ENCODE data around the gene TRAPPC2.

The TRAPPC2 gene

GRCh38 chrX:13716905-13717304 is 17.5 kb downstream of the TRAPPC2 start:
- Histone ChIP-seq H3K36me3 (ENCODE audit: insufficient read depth) (no peaks in the 10 kb centered on the region), H4K20me1 (ENCODE audit: insufficient read depth) (no peaks in the 10 kb centered on the region), H3K27ac (no peak overlapping the region), H3K4me1 (ENCODE audit: low read depth, poor library complexity, severe bottlenecking) (peaks cover 13% of the 10 kb centered on the region), H2AFZ (ENCODE audit: low read depth) (no peak overlapping the region), H3K27me3 (ENCODE audit: insufficient read depth, low read depth) (no peaks in the 10 kb centered on the region), H3K4me2 (no peak overlapping the region), H3K4me3 (IDR thresholded peaks at IDR 0.05; ENCODE audit: insufficient read depth, low read depth, low read length) (no peak overlapping the region), H3K79me2 (ENCODE audit: insufficient read depth, low read depth) (0 out of 2 replicates have a peak, but pooled peaks cover 7% of the 10 kb centered on the region), H3K9ac (no peak overlapping the region)
- TF ChIP-seq, protein P1, sequence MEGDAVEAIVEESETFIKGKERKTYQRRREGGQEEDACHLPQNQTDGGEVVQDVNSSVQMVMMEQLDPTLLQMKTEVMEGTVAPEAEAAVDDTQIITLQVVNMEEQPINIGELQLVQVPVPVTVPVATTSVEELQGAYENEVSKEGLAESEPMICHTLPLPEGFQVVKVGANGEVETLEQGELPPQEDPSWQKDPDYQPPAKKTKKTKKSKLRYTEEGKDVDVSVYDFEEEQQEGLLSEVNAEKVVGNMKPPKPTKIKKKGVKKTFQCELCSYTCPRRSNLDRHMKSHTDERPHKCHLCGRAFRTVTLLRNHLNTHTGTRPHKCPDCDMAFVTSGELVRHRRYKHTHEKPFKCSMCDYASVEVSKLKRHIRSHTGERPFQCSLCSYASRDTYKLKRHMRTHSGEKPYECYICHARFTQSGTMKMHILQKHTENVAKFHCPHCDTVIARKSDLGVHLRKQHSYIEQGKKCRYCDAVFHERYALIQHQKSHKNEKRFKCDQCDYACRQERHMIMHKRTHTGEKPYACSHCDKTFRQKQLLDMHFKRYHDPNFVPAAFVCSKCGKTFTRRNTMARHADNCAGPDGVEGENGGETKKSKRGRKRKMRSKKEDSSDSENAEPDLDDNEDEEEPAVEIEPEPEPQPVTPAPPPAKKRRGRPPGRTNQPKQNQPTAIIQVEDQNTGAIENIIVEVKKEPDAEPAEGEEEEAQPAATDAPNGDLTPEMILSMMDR (conservative IDR thresholded peaks at IDR 0.05; ENCODE audit: low read depth, low read length), result no peak

DNA sequence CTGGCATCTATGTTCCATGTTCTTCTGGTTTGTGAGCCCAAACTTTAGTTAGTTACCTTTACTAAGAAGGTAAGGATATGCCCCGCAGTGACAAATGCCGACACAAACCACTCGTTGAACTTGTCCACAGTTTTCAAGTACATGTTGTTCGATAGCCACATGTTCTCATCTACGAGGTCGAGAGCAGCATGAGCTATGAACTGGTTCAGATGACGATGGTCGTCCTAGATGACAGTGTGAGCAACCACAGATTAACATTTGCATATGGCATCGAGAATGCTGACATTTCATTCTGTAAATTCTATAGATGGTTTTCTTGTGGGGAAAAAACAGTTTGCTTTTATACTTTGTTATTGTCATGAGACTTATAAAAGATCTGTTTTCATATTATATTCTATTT is 18.0 kb downstream of the TRAPPC2 start:
- no peaks in the 10 kb centered on the region for H3K36me3 ChIP-seq (ENCODE audit: insufficient read depth)
- H3K4me2 ChIP-seq, result no peak overlapping the region
- TF ChIP-seq, protein P1 (conservative IDR thresholded peaks at IDR 0.05; ENCODE audit: low read depth, low read length), result no peak

DNA sequence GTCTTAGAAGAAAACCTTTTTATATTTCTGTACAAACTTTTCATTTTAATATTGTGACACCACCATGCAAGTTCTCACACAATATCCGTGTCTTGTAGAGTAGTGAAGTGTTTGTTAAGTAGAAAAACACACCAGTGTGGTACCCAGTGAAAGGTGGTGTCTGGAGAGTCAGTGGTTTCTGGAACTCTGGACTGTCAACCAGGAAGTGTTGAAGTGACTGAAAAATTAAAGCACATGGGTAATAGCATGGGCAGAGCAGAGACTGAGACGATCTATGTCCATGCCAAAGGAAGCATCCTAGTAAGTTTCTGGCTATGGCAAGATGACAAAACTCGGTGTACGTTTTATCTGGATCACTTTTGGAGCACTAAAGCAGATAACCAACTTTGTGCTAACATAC is 23.3 kb downstream of the TRAPPC2 start:
- Histone ChIP-seq H2AFZ (ENCODE audit: low read depth) (no peak overlapping the region), H3K79me2 (ENCODE audit: insufficient read depth, low read depth) (peaks cover 9% of the 10 kb centered on the region; the same call in 1 of the 2 replicates), H3K4me3 (IDR thresholded peaks at IDR 0.05; ENCODE audit: insufficient read depth, low read depth, low read length) (no peak overlapping the region), H3K27me3 (ENCODE audit: insufficient read depth, low read depth) (no peaks in the 10 kb centered on the region), H3K36me3 (ENCODE audit: insufficient read depth) (no peaks in the 10 kb centered on the region), H3K4me2 (no peak overlapping the region), H3K27ac (no peak overlapping the region), H3K4me1 (ENCODE audit: low read depth, poor library complexity, severe bottlenecking) (no peaks in the 10 kb centered on the region), H4K20me1 (ENCODE audit: insufficient read depth) (no peaks in the 10 kb centered on the region), H3K9ac (no peak overlapping the region)
- TF ChIP-seq, protein P1 (conservative IDR thresholded peaks at IDR 0.05; ENCODE audit: low read depth, low read length), result no peak

More for the DNA sequence above, 18.0 kb downstream of the TRAPPC2 start:
- H3K27me3 ChIP-seq (ENCODE audit: insufficient read depth, low read depth), result no peaks in the 10 kb centered on the region
- peaks cover 13% of the 10 kb centered on the region for H3K4me1 ChIP-seq (ENCODE audit: low read depth, poor library complexity, severe bottlenecking)
- H3K9ac ChIP-seq, result no peak overlapping the region
- peaks cover 7% of the 10 kb centered on the region; the same call in 1 of the 2 replicates for H3K79me2 ChIP-seq (ENCODE audit: insufficient read depth, low read depth)
- no peak overlapping the region for H3K27ac ChIP-seq
- no peaks in the 10 kb centered on the region for H4K20me1 ChIP-seq (ENCODE audit: insufficient read depth)
- no peak overlapping the region for H3K4me3 ChIP-seq (IDR thresholded peaks at IDR 0.05; ENCODE audit: insufficient read depth, low read depth, low read length)
- no peak overlapping the region for H2AFZ ChIP-seq (ENCODE audit: low read depth)

DNA sequence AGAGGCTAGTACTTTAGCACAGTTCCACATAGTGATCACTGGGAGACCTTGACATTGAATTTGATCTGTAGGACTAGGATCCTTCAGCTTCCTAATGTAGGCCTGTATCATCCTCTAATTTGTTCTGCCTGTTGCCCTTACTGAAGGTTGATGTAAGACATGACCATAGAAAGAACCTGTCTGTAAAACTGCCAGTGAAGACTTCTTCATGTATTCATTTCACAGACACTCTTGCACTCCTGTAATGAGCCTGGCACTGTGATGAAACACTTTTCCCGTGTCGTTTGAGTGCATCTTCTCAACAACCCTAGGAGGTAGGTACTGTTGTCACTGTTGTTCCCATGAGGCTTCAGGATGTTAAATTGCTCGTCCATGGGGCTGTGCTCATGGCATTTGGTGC is 30.8 kb downstream of the TRAPPC2 start:
- H3K4me3 ChIP-seq (IDR thresholded peaks at IDR 0.05; ENCODE audit: insufficient read depth, low read depth, low read length), result no peak overlapping the region
- H3K27me3 ChIP-seq (ENCODE audit: insufficient read depth, low read depth), result no peaks in the 10 kb centered on the region
- no peak overlapping the region for H3K27ac ChIP-seq
- no peaks in the 10 kb centered on the region for H3K4me1 ChIP-seq (ENCODE audit: low read depth, poor library complexity, severe bottlenecking)
- TF ChIP-seq, protein P1 (conservative IDR thresholded peaks at IDR 0.05; ENCODE audit: low read depth, low read length), result no peak
- no peaks in the 10 kb centered on the region for H4K20me1 ChIP-seq (ENCODE audit: insufficient read depth)
- peaks cover 52% of the 10 kb centered on the region for H3K79me2 ChIP-seq (ENCODE audit: insufficient read depth, low read depth)
- no peaks in the 10 kb centered on the region for H3K36me3 ChIP-seq (ENCODE audit: insufficient read depth)
- no peak overlapping the region for H3K9ac ChIP-seq
- H3K4me2 ChIP-seq, result no peak overlapping the region
- no peak overlapping the region for H2AFZ ChIP-seq (ENCODE audit: low read depth)

All from KMS-11 (cell line).